HG03469 (cell line): Measurements from ENCODE around the gene TMEM250.

Source experiments
- ATAC-seq: cut with Tn5 transposase; IDR thresholded peaks from one replicate; pipeline ENCODE4 v1.9.1; 2021; ENCODE audit warnings: mild to moderate bottlenecking, moderate library complexity, moderate number of reproducible peaks; ENCODE audit not compliant: unreplicated experiment

Gene TMEM250

GRCh38 chr9:136085815-136086212 is 32.9 kb downstream of the TMEM250 start:
- no peak for ATAC-seq

DNA sequence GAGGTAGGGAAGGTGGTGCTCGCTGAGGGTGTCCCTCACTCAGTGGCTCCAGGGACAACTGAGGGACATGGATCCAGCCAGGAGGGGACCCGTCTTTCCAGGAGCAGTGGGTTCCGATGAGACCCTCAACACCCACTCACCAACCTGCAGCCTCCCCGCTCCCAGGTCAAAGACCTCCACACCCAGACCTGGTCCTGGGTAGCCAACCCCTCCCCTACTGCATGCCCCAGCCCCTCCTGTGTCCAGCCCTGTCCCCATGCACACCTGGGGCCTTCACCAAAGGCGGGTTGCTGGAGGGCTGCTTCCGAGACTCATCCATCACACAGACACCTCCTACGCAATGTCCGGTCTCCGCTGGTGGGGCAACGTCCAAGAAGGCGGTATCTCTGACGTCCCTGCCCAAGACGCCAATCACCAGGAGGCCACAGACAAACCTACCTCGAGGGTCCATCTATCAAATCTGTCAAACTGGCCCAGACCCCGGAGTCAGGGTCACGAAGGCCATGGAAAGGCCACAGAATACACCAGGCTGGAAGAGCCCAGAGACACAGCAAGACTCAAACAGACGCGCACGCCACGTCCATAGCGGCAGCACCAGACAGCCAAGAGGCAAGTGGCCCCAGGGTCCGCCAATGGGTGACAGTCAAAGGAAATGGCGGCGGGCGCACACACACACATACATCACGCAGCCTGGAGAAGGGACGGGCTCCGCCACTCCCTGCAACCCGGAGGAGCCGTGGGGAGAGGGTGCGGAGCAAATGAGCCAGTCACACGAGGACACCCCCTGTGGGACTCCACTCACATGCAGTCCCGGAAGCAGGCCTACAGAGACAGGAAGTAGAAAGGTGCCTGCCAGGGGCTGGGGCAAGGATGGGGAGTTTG is 34.4 kb downstream of the TMEM250 start:
- ATAC-seq, result no peak

DNA sequence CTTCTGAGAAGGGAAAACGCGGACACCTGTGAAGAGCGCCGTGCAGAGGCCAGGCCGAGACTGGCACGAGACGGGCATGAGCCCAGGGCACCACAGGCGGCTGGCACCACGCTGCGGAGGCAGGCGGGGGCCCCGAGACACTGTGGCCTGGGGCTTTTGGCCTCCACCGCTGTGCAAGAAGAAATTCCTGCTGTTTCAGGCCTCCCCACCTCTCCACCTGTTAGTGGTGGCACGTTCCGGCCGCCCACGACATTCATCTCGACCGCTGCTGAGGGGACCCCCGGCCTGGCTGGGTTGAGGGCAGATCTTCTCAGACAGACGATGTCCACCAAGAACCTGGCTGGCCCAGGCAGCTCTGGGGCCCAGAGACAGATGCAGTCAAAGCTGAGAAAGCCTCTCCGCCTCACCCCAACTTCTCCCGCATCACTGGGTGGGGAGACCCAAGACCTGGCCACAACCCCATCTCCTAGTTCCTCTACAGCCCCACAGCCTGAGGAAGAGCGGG is 35.1 kb downstream of the TMEM250 start:
- no peak for ATAC-seq

DNA sequence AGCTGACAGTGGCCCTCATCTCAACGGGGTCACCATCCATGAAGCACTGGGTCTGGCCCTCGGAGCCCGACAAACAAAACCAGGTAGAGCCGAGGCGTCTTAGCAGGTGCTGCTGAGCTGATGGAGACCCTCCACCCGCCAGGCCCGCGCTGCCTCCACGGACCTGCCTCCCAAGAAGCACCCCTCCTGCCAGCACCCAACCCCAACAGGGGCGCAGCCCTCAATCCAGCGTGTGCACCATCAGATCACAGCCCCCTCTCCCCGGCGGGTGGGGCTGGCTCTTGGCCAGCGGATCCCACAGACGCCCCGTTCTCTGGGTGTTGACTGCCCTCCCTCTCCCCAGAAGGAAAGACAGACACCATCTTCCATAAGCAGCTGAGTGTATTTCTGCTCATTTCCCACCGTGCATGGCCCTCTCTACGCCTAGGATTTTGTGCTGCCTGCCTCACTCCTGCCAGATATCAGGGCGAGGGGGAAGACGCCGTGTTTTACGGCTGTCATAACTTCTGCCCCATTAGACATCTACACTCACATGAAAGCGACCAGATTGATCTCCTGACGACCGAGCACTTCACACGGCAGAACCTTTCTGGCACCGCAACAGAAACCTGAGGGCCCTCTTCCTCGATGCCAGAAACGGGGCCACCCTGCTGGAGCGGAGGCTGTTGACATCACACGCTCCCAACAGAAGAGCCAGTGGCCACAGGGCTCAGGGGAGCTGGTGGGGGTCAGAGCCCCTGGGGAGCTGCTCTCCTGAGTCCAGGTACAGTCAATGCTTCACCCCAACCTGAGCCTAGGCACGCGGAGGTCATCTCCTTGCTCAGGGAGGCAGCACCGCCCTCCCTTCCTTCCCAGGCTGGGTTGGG is 35.9 kb downstream of the TMEM250 start:
- no peak for ATAC-seq

- no peak for ATAC-seq
These were observed 36.7 kb downstream of the TMEM250 start for GRCh38 chr9:136081826-136082495.

DNA sequence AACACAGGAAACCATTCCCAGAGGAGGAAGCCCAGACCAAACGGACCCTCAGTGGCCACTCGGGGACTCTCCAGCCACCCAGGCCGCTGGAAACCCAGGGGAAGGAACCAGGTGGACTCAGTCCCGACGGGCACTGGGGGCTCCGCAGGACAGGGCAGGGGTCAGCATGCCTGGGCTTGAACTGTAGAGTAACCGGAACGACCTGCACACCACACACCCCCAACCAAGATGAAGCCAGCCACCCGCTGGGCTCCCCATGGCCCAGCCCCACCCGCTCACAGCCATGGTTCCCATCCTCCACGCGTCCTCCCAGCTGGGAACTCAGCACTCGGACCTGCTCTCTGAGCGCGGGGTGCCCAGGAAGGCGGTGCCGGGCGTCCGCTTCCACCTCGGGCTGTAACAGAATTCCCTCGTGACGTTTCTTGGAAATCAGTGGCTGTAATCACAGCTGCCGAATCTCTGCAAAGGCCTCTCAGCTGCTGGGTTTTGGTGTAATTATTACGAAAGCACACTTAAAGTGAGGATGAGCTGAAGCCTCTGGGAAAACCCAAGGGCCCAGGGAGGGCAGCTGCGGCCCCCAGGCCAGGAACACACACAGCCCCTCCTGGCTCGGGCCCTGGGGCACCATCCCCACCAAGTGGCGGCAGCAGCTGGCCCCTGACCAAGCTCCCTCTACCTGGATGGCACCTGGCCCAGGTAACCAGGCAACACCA is 37.4 kb downstream of the TMEM250 start:
- no peak for ATAC-seq

- no peak for ATAC-seq
These were observed 38.0 kb downstream of the TMEM250 start for GRCh38 chr9:136080716-136081112.

DNA sequence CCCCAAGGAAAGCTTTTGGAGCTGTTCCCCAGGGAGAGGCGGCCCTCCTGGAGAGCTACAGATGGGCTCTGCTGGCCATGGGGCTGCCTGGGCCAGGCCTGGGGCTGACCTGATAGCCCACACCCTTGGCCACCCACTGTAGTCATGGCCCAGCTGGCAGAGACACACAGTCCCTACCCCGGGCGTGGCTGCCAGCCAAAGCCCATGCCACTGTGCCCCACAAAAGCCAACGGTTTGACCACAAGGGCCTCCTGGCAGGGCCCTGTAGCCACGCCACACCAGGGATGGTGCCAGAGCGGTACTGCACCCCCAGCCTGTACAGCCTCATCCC is 38.8 kb downstream of the TMEM250 start:
- no peak for ATAC-seq

DNA sequence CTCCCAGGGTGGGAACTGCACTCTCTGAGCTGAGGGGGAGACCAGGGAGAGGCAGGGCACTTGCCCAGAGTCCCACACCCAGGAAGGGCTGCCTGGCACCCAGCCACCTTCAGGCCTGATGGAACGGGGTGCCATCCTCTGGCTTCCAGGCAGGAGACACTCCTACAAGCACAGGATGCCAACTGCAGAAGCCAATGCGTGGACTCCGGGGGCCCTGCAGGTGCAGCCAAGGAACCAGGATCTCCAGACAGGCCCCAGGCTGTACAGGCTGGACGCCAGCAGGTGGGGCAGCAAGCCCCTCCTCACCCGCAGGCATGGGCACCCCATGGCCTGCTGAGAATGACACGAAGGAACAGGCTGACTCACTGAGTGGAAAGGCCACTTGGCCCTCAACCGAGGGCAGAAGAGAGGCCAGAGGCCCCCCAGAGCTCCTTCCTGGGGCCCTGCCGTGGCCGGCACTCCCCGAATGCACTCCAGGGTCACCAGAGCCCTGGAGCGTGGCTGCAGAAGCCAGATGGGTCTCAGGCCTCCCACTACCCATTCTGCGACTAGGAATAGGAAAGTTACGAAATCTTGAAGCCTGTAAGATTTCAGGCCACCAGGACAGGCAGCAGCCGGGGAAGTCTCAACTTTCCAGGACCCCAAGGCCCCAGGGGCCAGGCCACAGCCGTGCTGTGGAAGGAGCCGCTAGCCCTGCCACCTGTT is 39.3 kb downstream of the TMEM250 start:
- no peak for ATAC-seq

- no peak for ATAC-seq
These were observed 40.1 kb downstream of the TMEM250 start for GRCh38 chr9:136078498-136079011.

- no peak for ATAC-seq
These were observed 40.7 kb downstream of the TMEM250 start for GRCh38 chr9:136078024-136078423.

DNA sequence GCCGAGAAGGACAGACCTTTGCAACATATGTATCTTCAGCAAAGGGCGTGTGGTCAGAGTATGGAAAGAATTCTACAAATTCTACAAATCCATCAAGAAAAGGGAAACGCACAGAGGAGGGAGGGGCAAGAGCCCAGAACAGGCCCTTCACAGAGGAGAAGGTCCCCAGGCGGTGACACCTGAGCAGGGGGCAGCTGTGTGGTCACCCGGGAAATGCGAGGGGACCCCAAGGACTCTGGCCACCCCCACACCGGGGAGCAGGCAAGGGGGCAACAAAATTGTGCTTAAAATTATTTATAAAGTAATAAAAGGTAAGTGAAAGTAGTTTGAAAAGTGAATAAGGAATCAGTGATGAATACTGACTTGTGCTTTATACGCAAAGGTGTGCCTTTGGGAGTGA is 41.2 kb downstream of the TMEM250 start:
- no peak for ATAC-seq

DNA sequence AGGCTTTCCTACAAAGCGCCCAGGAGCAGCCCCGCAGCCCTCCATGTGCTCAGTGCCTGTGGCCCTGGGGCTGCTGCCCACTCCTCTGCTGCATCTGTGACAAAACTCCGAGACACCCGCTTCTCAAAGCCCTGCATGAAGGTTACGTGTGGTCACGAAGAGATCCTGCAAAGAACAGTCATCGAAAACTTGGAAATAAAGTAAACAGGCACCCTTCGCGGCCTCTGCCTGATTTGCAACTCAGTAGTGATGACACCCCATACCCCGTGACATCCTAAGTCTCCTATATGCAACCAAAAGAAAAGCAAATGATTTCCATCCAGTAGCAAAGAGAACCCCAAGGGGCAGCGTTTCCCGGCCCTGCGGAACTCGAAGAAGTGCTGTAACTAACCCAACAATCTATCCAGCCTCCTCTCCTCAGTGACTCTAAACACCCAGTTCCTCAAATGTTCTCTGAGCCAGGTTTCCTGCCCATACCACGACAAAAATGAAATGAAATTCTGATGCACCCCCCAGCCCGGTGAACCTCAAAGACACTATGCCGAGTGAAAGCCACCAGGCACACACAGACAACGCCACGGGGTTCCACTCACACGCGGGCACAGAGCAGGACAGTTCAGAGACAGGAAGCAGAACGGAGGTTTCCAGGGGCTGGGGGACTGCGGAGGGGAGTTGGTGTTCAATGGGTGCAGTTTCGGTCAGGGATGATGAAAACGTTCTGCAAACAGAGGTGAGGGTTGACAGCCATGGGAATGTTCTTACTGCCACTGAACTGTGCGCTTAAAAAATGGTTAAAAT is 42.6 kb downstream of the TMEM250 start:
- no peak for ATAC-seq

DNA sequence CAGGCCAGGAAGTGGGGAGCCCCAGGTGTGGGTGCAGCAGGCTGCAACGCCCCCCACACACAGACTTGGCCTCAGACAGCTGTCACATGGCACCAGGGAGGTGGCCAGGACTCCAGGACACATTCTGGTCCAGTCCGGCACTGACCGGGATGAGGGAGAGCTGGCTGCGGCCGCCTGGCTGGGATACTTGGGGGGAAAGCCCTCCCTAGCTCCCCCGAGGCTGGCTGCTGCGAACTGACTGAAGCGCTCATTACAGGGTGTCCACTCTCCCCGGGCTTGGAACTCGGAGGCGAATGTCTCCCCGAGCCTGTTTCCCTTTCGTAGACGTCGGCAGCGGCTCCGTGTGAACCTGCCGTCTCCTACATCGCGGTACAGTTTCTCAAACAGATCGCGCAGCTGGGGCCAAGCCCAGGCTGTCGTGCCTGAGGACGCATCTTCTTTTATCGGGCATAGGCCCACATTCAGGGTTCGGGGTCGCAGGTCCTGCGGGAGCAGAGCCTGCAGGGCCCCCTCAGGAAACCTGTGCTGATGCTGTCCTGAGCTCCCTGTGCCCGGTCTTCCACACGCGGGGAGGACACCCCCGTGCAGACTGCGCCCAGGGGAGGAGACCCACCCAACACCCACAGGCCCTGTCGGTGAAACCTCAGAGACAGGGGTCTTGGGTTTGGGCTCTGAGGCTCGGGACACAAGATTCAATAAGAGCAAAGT is 43.4 kb downstream of the TMEM250 start:
- no peak for ATAC-seq

DNA sequence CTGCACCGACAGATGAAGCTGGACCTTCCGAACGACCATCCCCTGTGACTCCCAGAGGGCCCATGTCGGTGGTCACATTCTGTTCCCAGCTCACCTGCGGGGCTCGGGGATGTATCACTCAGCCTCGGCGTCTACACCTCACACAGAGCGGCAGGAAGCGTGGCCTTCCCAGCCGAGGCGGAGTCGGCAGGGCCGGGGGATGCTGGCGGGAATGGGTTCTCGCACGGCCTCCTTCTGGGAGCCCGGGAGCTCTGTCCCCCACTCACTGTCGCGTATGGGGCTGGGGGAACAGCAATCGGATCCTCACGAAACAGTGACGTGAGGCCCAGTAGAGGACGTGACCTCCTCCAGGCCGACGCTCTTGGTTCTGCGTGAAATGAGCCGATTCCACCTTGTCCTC is 44.0 kb downstream of the TMEM250 start:
- no peak for ATAC-seq
